CD8-positive, alpha-beta memory T cell (primary cell): Measurements from ENCODE around the gene FAT1. TPM values are rescaled to one million over a fixed set of nuclear protein-coding genes. Genes with fewer than 3 reads are reported as not detected.
A peak's percentile ranks its signal among the peaks of the same experiment; 100 is the strongest.

Experiments
- CTCF ChIA-PET: fragments of 350-600 bp; sonication (Branson Sonifier 250); formaldehyde crosslinking; loops from one replicate; lab custom pipeline; 2021; ENCODE audit warnings: antibody characterized with exemption; lab: Charles Lee
- POLR2A ChIA-PET: fragments of 350-600 bp; sonication (Branson Sonifier 250); formaldehyde crosslinking; loops from one replicate; lab custom pipeline; 2021; ENCODE audit warnings: antibody characterized with exemption; lab: Charles Lee
- DNase-seq, 5 donors: peaks; one replicate each; pipeline versions ENCODE4 v3.0.0 to v3.0.0-alpha.2; 2020 to 2022; ENCODE audit warnings: mixed read lengths in 1 of 5
- H3K27ac ChIP-seq: one replicate; pipeline ENCODE4 v1.7.0; 2013; ENCODE audit warnings: low read depth, mild to moderate bottlenecking, low read length, moderate library complexity
- H3K27me3 ChIP-seq: 2 replicates; pipeline ENCODE4 v1.7.0; 2013; ENCODE audit warnings: low read length, mild to moderate bottlenecking; ENCODE audit not compliant: insufficient read depth, poor library complexity, severe bottlenecking
- H3K36me3 ChIP-seq: 2 replicates; pipeline ENCODE4 v1.7.0; 2013; ENCODE audit warnings: mild to moderate bottlenecking, low read length, moderate library complexity; ENCODE audit not compliant: insufficient read depth
- H3K4me1 ChIP-seq: 2 replicates; pipeline ENCODE4 v1.7.0; 2013; ENCODE audit warnings: mild to moderate bottlenecking, low read length, moderate library complexity; ENCODE audit not compliant: insufficient read depth
- H3K4me3 ChIP-seq: 2 replicates; pipeline ENCODE4 v1.7.0; 2013; ENCODE audit warnings: mild to moderate bottlenecking, low read length
- H3K9me3 ChIP-seq: 2 replicates; pipeline ENCODE4 v1.7.0; 2013; ENCODE audit warnings: mild to moderate bottlenecking, low read length
- H3K27ac Mint-ChIP-seq, 8 donors: one replicate each; pipeline ENCODE4 v1.8.0; 2020 to 2021; ENCODE audit warnings: mixed read lengths in 8 of 8, mild to moderate bottlenecking in 6 of 8, inconsistent platforms in 3 of 8, moderate library complexity in 3 of 8
- H3K27me3 Mint-ChIP-seq, 2 donors: one replicate each; pipeline ENCODE4 v1.8.0; 2020 to 2021; ENCODE audit warnings: mixed read lengths in 2 of 2, mild to moderate bottlenecking in 1 of 2, moderate library complexity in 1 of 2
- H3K36me3 Mint-ChIP-seq, 3 donors: one replicate each; pipeline ENCODE4 v1.8.0; 2020 to 2021; ENCODE audit warnings: mixed read lengths in 3 of 3, inconsistent platforms in 1 of 3, mild to moderate bottlenecking in 1 of 3
- H3K4me1 Mint-ChIP-seq, 3 donors: one replicate each; pipeline ENCODE4 v1.8.0; 2020 to 2021; ENCODE audit warnings: mixed read lengths in 3 of 3, inconsistent platforms in 1 of 3, mild to moderate bottlenecking in 1 of 3
- H3K4me3 Mint-ChIP-seq, 7 donors: one replicate each; pipeline ENCODE4 v1.8.0; 2020 to 2021; ENCODE audit warnings: mixed read lengths in 7 of 7, mild to moderate bottlenecking in 6 of 7, moderate library complexity in 4 of 7, inconsistent platforms in 2 of 7
- H3K9me3 Mint-ChIP-seq, 5 donors: one replicate each; pipeline ENCODE4 v1.8.0; 2020 to 2022; ENCODE audit warnings: mixed read lengths in 5 of 5, mild to moderate bottlenecking in 3 of 5, moderate library complexity in 2 of 5, inconsistent platforms in 1 of 5
- polyA plus RNA-seq: library from polyadenylated mRNA; unstranded; fragments of 300-500 nt; fragmentation: Illumina TruSeq; gene quantifications from one replicate; pipeline ENCODE4 v1.2.3, GENCODE V29; 2021
- total RNA-seq, 2 experiments: library from RNA; stranded (reverse); gene quantifications; one replicate each; pipeline ENCODE4 v1.2.3, GENCODE V29; 2021

The FAT1 gene
- total and polyA plus RNA-seq, 3 experiments from 2014 or later: not detected

GRCh38 chr4:186557061-186557460, 166.6 kb downstream of the FAT1 start:
- peaks cover 7 to 24% of the 10 kb centered on the region in 2 donors for H3K27me3 Mint-ChIP-seq
- no peak overlapping the region for H3K4me3 Mint-ChIP-seq
- H3K36me3 Mint-ChIP-seq: no peaks in the 10 kb centered on the region
- no peak overlapping the region for H3K27ac Mint-ChIP-seq
- CTCF ChIA-PET: no interaction called here
- peaks cover 0 to 3% (median 0%) of the 10 kb centered on the region in 5 donors for H3K9me3 Mint-ChIP-seq
- no peak for DNase-seq
- no peaks in the 10 kb centered on the region for H3K4me1 ChIP-seq
- H3K9me3 ChIP-seq: no peaks in the 10 kb centered on the region
- POLR2A ChIA-PET: no interaction called here
- H3K36me3 ChIP-seq: no peaks in the 10 kb centered on the region
- no peak overlapping the region for H3K4me3 ChIP-seq
- no peak overlapping the region for H3K27ac ChIP-seq
- H3K27me3 ChIP-seq: no peaks in the 10 kb centered on the region
- H3K4me1 Mint-ChIP-seq: no peaks in the 10 kb centered on the region

- Mint-ChIP-seq H3K36me3 (no peaks in the 10 kb centered on the region), H3K27ac (no peak within 1 kb of the TSS), H3K4me3 (no peak within 1 kb of the TSS), H3K4me1 (no peaks in the 10 kb centered on the region), H3K9me3 (peaks cover 0 to 3% (median 0%) of the 10 kb centered on the region in 5 donors), H3K27me3 (peaks cover 5 to 32% of the 10 kb centered on the region in 2 donors)
- Histone ChIP-seq H3K9me3 (no peaks in the 10 kb centered on the region), H3K4me1 (no peaks in the 10 kb centered on the region), H3K27me3 (no peaks in the 10 kb centered on the region), H3K36me3 (no peaks in the 10 kb centered on the region), H3K27ac (no peak within 1 kb of the TSS), H3K4me3 (no peak within 1 kb of the TSS)
- ChIA-PET POLR2A (no interaction called here), CTCF (no interaction called here)
- no peak for DNase-seq
Measured at GRCh38 chr4:186554914-186555827, 168.5 kb downstream of the FAT1 start, which contains the start of gene MTNR1A. Gene MTNR1A, minus strand, starts transcription at chr4:186555567. Its CDS starts 202 bp downstream, at chr4:186555365.

- POLR2A ChIA-PET: no interaction called here
- Histone ChIP-seq H3K4me3 (no peak overlapping the region), H3K27me3 (no peaks in the 10 kb centered on the region), H3K4me1 (no peaks in the 10 kb centered on the region), H3K9me3 (no peaks in the 10 kb centered on the region), H3K27ac (no peak overlapping the region), H3K36me3 (no peaks in the 10 kb centered on the region)
- Mint-ChIP-seq H3K4me1 (no peaks in the 10 kb centered on the region), H3K4me3 (no peak overlapping the region), H3K9me3 (peaks cover 0 to 3% (median 0%) of the 10 kb centered on the region in 5 donors), H3K36me3 (no peaks in the 10 kb centered on the region), H3K27me3 (peaks cover 5 to 32% of the 10 kb centered on the region in 2 donors), H3K27ac (no peak overlapping the region)
- no peak for DNase-seq
- CTCF ChIA-PET: no interaction called here
Measured at GRCh38 chr4:186554539-186554913, 169.1 kb downstream of the FAT1 start.

- Mint-ChIP-seq H3K27me3 (peaks cover 5 to 32% of the 10 kb centered on the region in 2 donors), H3K4me1 (no peaks in the 10 kb centered on the region), H3K27ac (no peak overlapping the region), H3K36me3 (no peaks in the 10 kb centered on the region), H3K9me3 (peaks cover 0 to 3% (median 0%) of the 10 kb centered on the region in 5 donors), H3K4me3 (no peak overlapping the region)
- Histone ChIP-seq H3K4me3 (no peak overlapping the region), H3K9me3 (no peaks in the 10 kb centered on the region), H3K4me1 (no peaks in the 10 kb centered on the region), H3K27ac (no peak overlapping the region), H3K27me3 (no peaks in the 10 kb centered on the region), H3K36me3 (no peaks in the 10 kb centered on the region)
- DNase-seq: no peak
- ChIA-PET CTCF (no interaction called here), POLR2A (no interaction called here)
Measured at GRCh38 chr4:186553717-186554116, 169.9 kb downstream of the FAT1 start.

- Histone ChIP-seq H3K27ac (no peak overlapping the region), H3K9me3 (no peaks in the 10 kb centered on the region), H3K4me1 (no peaks in the 10 kb centered on the region), H3K36me3 (no peaks in the 10 kb centered on the region), H3K4me3 (no peak overlapping the region), H3K27me3 (no peaks in the 10 kb centered on the region)
- CTCF ChIA-PET: no interaction called here
- no peak for DNase-seq
- POLR2A ChIA-PET: no interaction called here
- Mint-ChIP-seq H3K27ac (no peak overlapping the region), H3K4me3 (no peak overlapping the region), H3K9me3 (peaks cover 0 to 3% (median 2%) of the 10 kb centered on the region in 5 donors), H3K36me3 (no peaks in the 10 kb centered on the region), H3K4me1 (no peaks in the 10 kb centered on the region), H3K27me3 (peaks cover 7 to 32% of the 10 kb centered on the region in 2 donors)
Measured at GRCh38 chr4:186551849-186552248, 171.8 kb downstream of the FAT1 start.

- Mint-ChIP-seq H3K27me3 (peaks cover under 1 to 2% of the 10 kb centered on the region in 2 donors), H3K27ac (peak overlapping the region in 1 of 8 donors; percentile 63), H3K9me3 (peaks cover 2 to 7% (median 3%) of the 10 kb centered on the region in 5 donors), H3K4me3 (no peak overlapping the region), H3K36me3 (peaks cover 0 to 2% (median 0%) of the 10 kb centered on the region in 3 donors), H3K4me1 (no peaks in the 10 kb centered on the region)
- Histone ChIP-seq H3K27ac (no peak overlapping the region), H3K9me3 (no peaks in the 10 kb centered on the region), H3K27me3 (no peaks in the 10 kb centered on the region), H3K4me1 (no peaks in the 10 kb centered on the region), H3K36me3 (no peaks in the 10 kb centered on the region), H3K4me3 (no peak overlapping the region)
- POLR2A ChIA-PET: no interaction called here
- DNase-seq: no peak
- CTCF ChIA-PET: no interaction called here
Measured at GRCh38 chr4:186545436-186545835, 178.2 kb downstream of the FAT1 start.

GRCh38 chr4:186543206-186543605, 180.4 kb downstream of the FAT1 start:
- no peaks in the 10 kb centered on the region for H3K27me3 ChIP-seq
- peaks cover 2 to 11% (median 4%) of the 10 kb centered on the region in 5 donors for H3K9me3 Mint-ChIP-seq
- no peak overlapping the region for H3K4me3 Mint-ChIP-seq
- POLR2A ChIA-PET: no interaction called here
- peaks cover 0 to 2% of the 10 kb centered on the region in 2 donors for H3K27me3 Mint-ChIP-seq
- H3K4me1 Mint-ChIP-seq: no peaks in the 10 kb centered on the region
- no peaks in the 10 kb centered on the region for H3K4me1 ChIP-seq
- no peak overlapping the region for H3K4me3 ChIP-seq
- no peaks in the 10 kb centered on the region for H3K9me3 ChIP-seq
- CTCF ChIA-PET: no interaction called here
- H3K36me3 ChIP-seq: no peaks in the 10 kb centered on the region
- H3K36me3 Mint-ChIP-seq: peaks cover 0 to 2% (median 0%) of the 10 kb centered on the region in 3 donors
- H3K27ac Mint-ChIP-seq: no peak overlapping the region
- H3K27ac ChIP-seq: no peak overlapping the region
- DNase-seq: no peak

- no peaks in the 10 kb centered on the region for H3K4me1 Mint-ChIP-seq
- Histone ChIP-seq H3K9me3 (no peaks in the 10 kb centered on the region), H3K27ac (no peak overlapping the region), H3K27me3 (no peaks in the 10 kb centered on the region), H3K4me3 (no peak overlapping the region), H3K4me1 (no peaks in the 10 kb centered on the region), H3K36me3 (no peaks in the 10 kb centered on the region)
- H3K9me3 Mint-ChIP-seq: peaks cover 2 to 11% (median 4%) of the 10 kb centered on the region in 5 donors
- ChIA-PET POLR2A (no interaction called here), CTCF (no interaction called here)
- no peak overlapping the region for H3K27ac Mint-ChIP-seq
- H3K27me3 Mint-ChIP-seq: no peaks in the 10 kb centered on the region
- no peak for DNase-seq
- peaks cover 0 to 2% (median 0%) of the 10 kb centered on the region in 3 donors for H3K36me3 Mint-ChIP-seq
- no peak overlapping the region for H3K4me3 Mint-ChIP-seq
Measured at GRCh38 chr4:186541801-186542200, 181.9 kb downstream of the FAT1 start.
